Subcutaneous adipose tissue (tissue), 4 donors: ENCODE results near the gene THSD7A. TPM values are rescaled to one million over a fixed set of nuclear protein-coding genes. Genes with fewer than 3 reads are reported as not detected.

ENCODE experiments used
- CTCF ChIP-seq: fragments of 450-650 bp; IDR thresholded peaks from one replicate; pipeline ENCODE4 v1.5.1; 2016; ENCODE audit warnings: low read depth, mild to moderate bottlenecking, control low read depth, antibody characterized with exemption, moderate library complexity
- total RNA-seq, 4 donors: library from RNA; depleted of rRNA; stranded (reverse); fragments of >200 nt; gene quantifications; one replicate each; pipeline ENCODE4 v1.1.0, GENCODE V29; 2016

The THSD7A gene
- total RNA-seq, 4 donors from 2014 or later: 2.0 to 11.1 (median 7.4) TPM

- no peak for TF ChIP-seq CTCF
These were observed 189.2 kb downstream of the THSD7A start for GRCh38 chr7:11642841-11643240.

- no peak for TF ChIP-seq CTCF
These were observed 189.7 kb downstream of the THSD7A start for GRCh38 chr7:11642276-11642675.

DNA sequence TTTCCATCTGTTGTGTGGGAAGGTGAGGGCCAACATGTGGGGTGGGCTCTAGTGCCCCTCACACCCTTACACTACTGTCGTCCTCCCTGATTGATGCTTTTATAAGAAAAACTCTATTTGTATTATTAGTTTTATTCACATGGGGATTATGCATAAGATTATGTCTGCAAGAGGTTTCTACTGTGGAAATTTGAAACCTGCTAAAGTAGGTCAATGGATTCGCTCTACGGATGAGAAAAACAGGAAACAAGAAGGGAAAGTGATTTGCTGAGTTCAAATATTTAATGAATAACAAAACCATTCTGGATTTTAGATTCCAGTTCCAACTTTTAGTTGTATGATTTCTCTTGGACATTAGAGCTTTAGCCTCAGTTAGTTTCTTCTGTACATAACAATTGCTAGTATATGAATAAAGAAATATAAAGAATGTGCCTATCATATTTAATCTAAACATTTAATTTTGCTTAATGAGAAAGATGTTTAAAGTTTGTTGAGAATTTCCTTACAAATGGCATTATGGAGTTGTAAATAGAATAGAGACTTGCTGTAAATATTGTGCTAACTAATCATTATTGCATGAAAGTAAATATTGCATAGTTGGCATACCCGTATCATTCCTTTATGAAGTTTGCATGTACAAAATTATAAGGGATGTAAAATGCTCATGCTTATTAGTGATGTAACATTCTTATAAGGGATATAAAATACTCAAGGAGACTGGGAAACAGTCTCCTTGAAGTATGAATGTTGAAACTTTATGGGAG lies 193.8 kb downstream of the THSD7A start:
- TF ChIP-seq CTCF: no peak

DNA sequence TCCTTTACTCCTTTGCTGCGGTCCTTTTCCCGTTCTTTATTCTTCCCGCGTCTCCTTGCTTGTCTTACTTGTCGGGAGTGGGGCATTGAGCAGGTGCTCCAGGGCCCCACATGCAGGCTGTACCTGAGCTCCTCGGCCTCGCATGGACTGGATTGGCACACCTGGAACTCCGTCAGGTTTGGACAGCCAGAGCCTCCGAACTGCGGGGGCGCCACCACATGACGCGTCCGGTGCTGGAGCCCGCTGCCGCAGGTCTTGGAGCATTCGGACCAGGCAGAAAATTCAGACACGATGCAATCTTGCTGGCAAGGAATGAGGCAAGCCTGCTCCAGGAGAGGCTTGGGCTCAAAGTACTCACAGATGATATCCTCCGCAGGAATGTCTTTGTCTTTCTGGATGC lies 195.7 kb downstream of the THSD7A start:
- TF ChIP-seq CTCF: no peak

- TF ChIP-seq CTCF: no peak
These were observed 198.7 kb downstream of the THSD7A start for GRCh38 chr7:11633310-11633709.

- TF ChIP-seq CTCF: no peak
These were observed 201.6 kb downstream of the THSD7A start for GRCh38 chr7:11630355-11630754.

DNA sequence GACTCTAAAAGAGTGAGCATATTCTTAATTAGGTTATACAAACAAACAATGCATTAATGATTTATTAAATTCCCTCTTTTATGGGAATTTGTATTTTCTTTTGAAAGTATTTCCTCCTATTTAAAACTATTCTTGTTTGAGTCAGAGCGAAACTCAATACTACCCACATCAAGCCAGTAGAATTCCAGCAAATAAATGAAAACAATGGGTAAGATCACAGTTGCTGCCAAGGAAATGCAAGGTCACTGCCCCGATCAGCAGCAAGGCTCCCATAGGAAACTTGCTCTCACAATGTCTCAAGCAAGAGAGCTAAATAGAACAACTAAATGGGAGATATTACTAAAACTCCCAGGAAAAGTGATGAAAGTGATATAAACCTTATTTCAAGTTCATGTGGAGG lies 206.3 kb downstream of the THSD7A start:
- no peak for TF ChIP-seq CTCF
